ENCODE data around the gene DLK1. TPM values are rescaled to one million over a fixed set of nuclear protein-coding genes. Genes with fewer than 3 reads are reported as not detected.

DLK1 gene
- total RNA-seq, 2 experiments from 2014 or later, result not detected

DNA sequence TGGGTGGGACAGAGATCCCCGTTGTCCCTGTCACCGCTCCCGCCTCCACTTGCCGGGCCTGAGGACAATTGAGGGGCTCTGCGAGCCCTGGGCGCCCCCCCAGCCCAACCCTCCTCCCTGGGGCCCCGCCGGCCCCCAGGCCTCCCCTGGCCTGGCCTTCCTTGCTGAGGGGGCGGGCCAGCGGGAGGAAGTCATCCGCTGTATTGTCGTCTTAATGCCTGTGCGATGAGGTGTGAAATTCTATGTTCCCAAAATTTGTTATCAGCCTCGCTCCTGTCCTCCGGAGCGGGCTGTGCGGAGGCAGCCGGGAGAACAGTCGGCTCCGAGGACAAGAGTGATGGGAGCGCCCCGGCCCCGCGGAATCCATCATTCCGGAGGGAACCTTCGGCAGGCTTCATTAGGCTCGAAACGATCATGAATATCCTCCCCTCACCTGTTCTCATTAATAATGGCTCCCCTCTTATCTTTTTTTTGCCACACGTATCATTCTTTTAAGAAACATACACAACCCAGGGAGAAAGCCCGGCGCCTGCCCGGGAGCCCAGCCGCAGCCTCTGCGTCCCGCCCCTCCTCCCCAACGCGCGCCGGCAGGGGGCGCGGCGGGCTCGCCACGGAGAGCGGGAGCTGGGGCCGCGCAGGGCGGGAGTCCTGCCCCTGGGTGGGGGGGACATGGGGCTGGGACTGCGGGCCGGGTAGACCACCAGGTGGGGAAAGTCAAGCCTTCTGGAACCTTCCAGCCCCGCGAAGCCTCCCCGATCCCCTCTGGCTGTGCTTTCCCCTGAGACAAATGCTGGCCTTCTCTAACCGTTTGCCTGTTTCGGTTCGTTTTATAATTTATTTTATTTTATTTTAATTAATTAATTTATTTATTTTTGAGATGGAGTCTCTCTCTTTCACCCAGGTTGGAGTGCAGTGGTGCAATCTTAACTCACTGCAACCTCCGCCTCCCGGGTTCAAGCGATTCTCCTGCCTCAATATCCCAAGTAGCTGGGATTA is 17.1 kb upstream of the DLK1 start:
- no peak overlapping the region for H3K4me3 Mint-ChIP-seq
- DNase-seq (peak; percentile 15), ATAC-seq (no peak)
- POLR2A ChIA-PET, result no interaction called here
- no peaks in the 10 kb centered on the region for H3K9me3 Mint-ChIP-seq
- peaks cover 12% of the 10 kb centered on the region for H3K27me3 Mint-ChIP-seq
- H3K36me3 Mint-ChIP-seq (ENCODE audit: low read depth), result no peaks in the 10 kb centered on the region
- CTCF ChIA-PET, result interaction anchor here (0.6 to 1.0 kb wide), 3 partner anchors 13 to 114 kb away, joined by 3 read pairs; no protein-coding TSS in a partner anchor
- H3K4me1 Mint-ChIP-seq (ENCODE audit: low read depth), result no peaks in the 10 kb centered on the region
- intact Hi-C loops (cut with micrococcal nuclease), result no loop called here
- TF ChIP-seq, protein P1, sequence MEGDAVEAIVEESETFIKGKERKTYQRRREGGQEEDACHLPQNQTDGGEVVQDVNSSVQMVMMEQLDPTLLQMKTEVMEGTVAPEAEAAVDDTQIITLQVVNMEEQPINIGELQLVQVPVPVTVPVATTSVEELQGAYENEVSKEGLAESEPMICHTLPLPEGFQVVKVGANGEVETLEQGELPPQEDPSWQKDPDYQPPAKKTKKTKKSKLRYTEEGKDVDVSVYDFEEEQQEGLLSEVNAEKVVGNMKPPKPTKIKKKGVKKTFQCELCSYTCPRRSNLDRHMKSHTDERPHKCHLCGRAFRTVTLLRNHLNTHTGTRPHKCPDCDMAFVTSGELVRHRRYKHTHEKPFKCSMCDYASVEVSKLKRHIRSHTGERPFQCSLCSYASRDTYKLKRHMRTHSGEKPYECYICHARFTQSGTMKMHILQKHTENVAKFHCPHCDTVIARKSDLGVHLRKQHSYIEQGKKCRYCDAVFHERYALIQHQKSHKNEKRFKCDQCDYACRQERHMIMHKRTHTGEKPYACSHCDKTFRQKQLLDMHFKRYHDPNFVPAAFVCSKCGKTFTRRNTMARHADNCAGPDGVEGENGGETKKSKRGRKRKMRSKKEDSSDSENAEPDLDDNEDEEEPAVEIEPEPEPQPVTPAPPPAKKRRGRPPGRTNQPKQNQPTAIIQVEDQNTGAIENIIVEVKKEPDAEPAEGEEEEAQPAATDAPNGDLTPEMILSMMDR (IDR thresholded peaks at IDR 0.05), result peak; percentile 64
- no peak overlapping the region for H3K27ac Mint-ChIP-seq

DNA sequence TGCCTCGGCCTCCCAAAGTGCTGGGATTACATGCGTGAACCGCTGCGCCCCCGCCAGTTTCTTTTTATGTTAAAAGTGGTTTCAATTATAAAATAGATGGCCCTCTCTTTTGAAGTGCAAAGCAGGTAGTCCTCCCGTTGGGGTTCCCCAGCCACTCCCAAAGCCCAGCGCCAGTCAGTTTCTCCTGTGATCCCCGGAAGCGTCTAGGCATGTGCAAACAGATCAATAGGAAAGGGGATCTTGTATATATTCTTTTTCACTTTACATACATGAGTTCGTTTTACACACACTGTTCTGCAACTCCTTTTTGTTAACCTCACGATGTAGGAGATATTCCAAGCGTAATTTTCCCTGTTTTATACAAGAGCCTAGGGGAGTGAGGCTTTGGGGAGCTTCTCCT is 16.3 kb upstream of the DLK1 start:
- H3K27me3 Mint-ChIP-seq, result peaks cover 12% of the 10 kb centered on the region
- H3K9me3 Mint-ChIP-seq, result no peaks in the 10 kb centered on the region
- no peak overlapping the region for H3K27ac Mint-ChIP-seq
- H3K36me3 Mint-ChIP-seq (ENCODE audit: low read depth), result no peaks in the 10 kb centered on the region
- no peak for ATAC-seq
- H3K4me3 Mint-ChIP-seq, result no peak overlapping the region
- intact Hi-C loops (cut with micrococcal nuclease), result no loop called here
- CTCF ChIA-PET, result interaction anchor here (0.6 to 1.0 kb wide), 3 partner anchors 12 to 113 kb away, joined by 3 read pairs; no protein-coding TSS in a partner anchor
- H3K4me1 Mint-ChIP-seq (ENCODE audit: low read depth), result no peaks in the 10 kb centered on the region
- TF ChIP-seq, protein P1 (IDR thresholded peaks at IDR 0.05), result no peak
- POLR2A ChIA-PET, result no interaction called here
- no peak for DNase-seq

- POLR2A ChIA-PET, result no interaction called here
- intact Hi-C loops (cut with micrococcal nuclease), result no loop called here
- H3K9me3 Mint-ChIP-seq, result no peaks in the 10 kb centered on the region
- H3K4me3 Mint-ChIP-seq, result no peak overlapping the region
- DNase-seq, result no peak
- no peaks in the 10 kb centered on the region for H3K4me1 Mint-ChIP-seq (ENCODE audit: low read depth)
- no peak overlapping the region for H3K27ac Mint-ChIP-seq
- CTCF ChIA-PET, result no interaction called here
- H3K36me3 Mint-ChIP-seq (ENCODE audit: low read depth), result no peaks in the 10 kb centered on the region
- peaks cover 12% of the 10 kb centered on the region for H3K27me3 Mint-ChIP-seq
- no peak for ATAC-seq
- TF ChIP-seq, protein P1 (IDR thresholded peaks at IDR 0.05), result no peak
These were observed 15.7 kb upstream of the DLK1 start for GRCh38 chr14:100710826-100711462.

GRCh38 chr14:100711493-100711892 is 15.2 kb upstream of the DLK1 start:
- intact Hi-C loops (cut with micrococcal nuclease), result no loop called here
- no peaks in the 10 kb centered on the region for H3K36me3 Mint-ChIP-seq (ENCODE audit: low read depth)
- H3K9me3 Mint-ChIP-seq, result no peaks in the 10 kb centered on the region
- H3K27ac Mint-ChIP-seq, result no peak overlapping the region
- ChIA-PET CTCF (no interaction called here), POLR2A (no interaction called here)
- peaks cover 12% of the 10 kb centered on the region for H3K27me3 Mint-ChIP-seq
- no peaks in the 10 kb centered on the region for H3K4me1 Mint-ChIP-seq (ENCODE audit: low read depth)
- TF ChIP-seq, protein P1 (IDR thresholded peaks at IDR 0.05), result no peak
- DNase-seq, result no peak
- no peak overlapping the region for H3K4me3 Mint-ChIP-seq
- ATAC-seq, result no peak

GRCh38 chr14:100712490-100712889 is 14.2 kb upstream of the DLK1 start:
- H3K9me3 Mint-ChIP-seq, result no peaks in the 10 kb centered on the region
- no peak for DNase-seq
- no peaks in the 10 kb centered on the region for H3K4me1 Mint-ChIP-seq (ENCODE audit: low read depth)
- H3K27ac Mint-ChIP-seq, result no peak overlapping the region
- intact Hi-C loops (cut with micrococcal nuclease), result no loop called here
- CTCF ChIA-PET, result no interaction called here
- POLR2A ChIA-PET, result no interaction called here
- H3K27me3 Mint-ChIP-seq, result peaks cover 15% of the 10 kb centered on the region
- TF ChIP-seq, protein P1 (IDR thresholded peaks at IDR 0.05), result no peak
- H3K36me3 Mint-ChIP-seq (ENCODE audit: low read depth), result no peaks in the 10 kb centered on the region
- no peak overlapping the region for H3K4me3 Mint-ChIP-seq
- no peak for ATAC-seq
